H7 (cell line): ENCODE data around the gene LYRM2. TPM values are rescaled to one million over a fixed set of nuclear protein-coding genes. Genes with fewer than 3 reads are reported as not detected.

Experiments
- DNase-seq: peaks from one replicate; pipeline ENCODE4 v3.0.0; 2012
- H3K27me3 ChIP-seq: 2 replicates; pipeline ENCODE4 v1.6.0; 2011; ENCODE audit warnings: mild to moderate bottlenecking, low read length; ENCODE audit not compliant: control insufficient read depth, insufficient read depth
- H3K36me3 ChIP-seq: replicated peaks from 2 replicates; pipeline ENCODE4 v1.5.1; 2011; ENCODE audit warnings: low read length; ENCODE audit not compliant: control insufficient read depth, insufficient read depth
- H3K4me3 ChIP-seq: 2 replicates; pipeline ENCODE4 v1.5.1; 2011; ENCODE audit warnings: low read depth, mild to moderate bottlenecking, control low read depth, low read length, moderate library complexity; ENCODE audit not compliant: insufficient read depth
- total RNA-seq: library from RNA; depleted of rRNA; stranded (reverse); fragments of >200 nt; shearing (Covaris generic); gene quantifications from 2 replicates; pipeline ENCODE4 v1.2.3, GENCODE V29; 2014

The LYRM2 gene
- total RNA-seq, 1 experiment from 2014 or later, result 5.8 TPM

DNA sequence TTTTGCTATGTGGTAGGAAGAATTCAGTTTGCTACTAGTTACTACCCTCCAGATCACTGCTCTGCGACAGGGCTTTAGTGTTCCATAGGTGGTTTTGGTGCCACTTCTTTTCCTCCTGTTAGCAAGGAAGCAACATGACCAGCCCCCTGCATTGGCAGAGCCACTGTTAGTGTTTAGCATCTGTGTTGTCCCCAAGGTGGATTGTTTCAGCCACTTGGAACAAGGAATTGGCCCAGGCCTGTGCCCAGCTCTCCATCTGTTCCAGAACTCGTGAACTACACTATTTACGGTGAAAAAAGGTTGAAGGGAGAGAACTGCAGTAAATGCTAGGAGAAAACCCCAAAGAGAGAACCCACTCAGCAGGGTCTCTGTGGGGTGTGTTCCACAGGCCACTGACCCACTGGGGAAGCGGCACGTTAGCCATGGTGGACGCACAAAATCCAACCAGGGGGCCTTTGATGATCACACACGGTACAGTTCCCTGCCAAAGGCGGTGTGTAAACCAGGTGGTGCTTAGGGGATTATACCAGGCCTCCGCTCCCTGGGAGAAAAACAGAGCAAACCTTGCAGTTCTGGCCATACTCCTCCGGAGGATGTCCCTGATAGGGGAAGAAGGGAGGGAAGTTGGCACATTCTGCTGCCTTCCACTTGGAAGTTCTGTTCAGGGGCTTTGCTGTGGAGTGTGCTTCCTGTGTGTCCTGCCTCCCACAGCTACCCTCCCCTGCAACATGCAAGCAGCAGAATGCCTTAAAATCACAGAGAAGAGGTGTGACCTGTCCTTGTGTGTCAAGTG is 72.3 kb downstream of the LYRM2 start:
- Histone ChIP-seq H3K4me3 (no peak overlapping the region), H3K36me3 (no peaks in the 10 kb centered on the region), H3K27me3 (no peaks in the 10 kb centered on the region)
- no peak for DNase-seq

GRCh38 chr6:89564752-89565427 is 73.7 kb downstream of the LYRM2 start:
- Histone ChIP-seq H3K4me3 (no peak overlapping the region), H3K36me3 (no peaks in the 10 kb centered on the region), H3K27me3 (no peaks in the 10 kb centered on the region)
- no peak for DNase-seq

DNA sequence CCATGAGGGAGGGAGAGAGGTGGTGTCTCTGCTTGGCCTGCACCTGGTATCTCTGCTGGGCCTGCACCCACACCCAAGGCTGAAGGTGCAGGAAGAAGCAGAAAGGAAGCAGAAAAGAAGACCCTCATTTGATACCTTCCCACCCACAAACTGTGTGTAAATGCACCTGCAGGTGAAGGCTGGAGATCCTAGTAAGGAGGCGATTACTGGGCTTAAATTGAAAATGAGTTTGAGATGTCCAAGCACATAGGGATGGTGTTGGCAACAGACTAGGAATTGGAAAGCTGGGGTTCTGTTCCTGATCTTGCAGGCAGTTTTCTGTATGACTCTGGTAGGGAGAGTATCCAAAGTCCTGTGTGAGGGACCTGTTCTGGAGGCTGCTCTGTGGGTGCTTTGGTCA is 74.7 kb downstream of the LYRM2 start:
- no peaks in the 10 kb centered on the region for H3K27me3 ChIP-seq
- no peaks in the 10 kb centered on the region for H3K36me3 ChIP-seq
- no peak overlapping the region for H3K4me3 ChIP-seq
- no peak for DNase-seq

GRCh38 chr6:89562093-89562973 is 76.2 kb downstream of the LYRM2 start:
- Histone ChIP-seq H3K4me3 (no peak overlapping the region), H3K36me3 (no peaks in the 10 kb centered on the region), H3K27me3 (no peaks in the 10 kb centered on the region)
- no peak for DNase-seq

DNA sequence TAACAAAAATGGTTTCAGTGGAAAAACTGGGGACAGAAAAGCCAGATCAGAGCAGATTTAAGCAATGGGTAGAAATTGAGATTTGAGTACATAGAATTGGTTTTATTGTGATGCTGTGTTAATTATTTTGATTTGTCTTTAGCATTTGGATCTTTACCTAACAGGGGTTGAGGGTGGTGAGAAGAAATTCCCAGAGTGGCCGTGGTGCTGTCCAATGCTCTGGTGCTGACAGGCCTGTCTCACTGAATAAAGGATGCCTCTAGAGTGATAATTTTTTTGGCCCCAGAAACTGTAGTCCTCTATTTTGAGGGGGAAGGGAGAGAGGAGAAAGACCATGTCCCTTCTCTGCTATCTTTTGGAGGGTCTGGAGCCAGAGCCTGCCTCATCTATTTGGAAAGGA is 79.1 kb downstream of the LYRM2 start:
- H3K27me3 ChIP-seq, result no peaks in the 10 kb centered on the region
- no peak for DNase-seq
- no peaks in the 10 kb centered on the region for H3K36me3 ChIP-seq
- no peak overlapping the region for H3K4me3 ChIP-seq

GRCh38 chr6:89555806-89556205 is 82.7 kb downstream of the LYRM2 start:
- H3K36me3 ChIP-seq, result no peaks in the 10 kb centered on the region
- DNase-seq, result peak; percentile 48
- no peaks in the 10 kb centered on the region for H3K27me3 ChIP-seq
- H3K4me3 ChIP-seq, result no peak overlapping the region

DNA sequence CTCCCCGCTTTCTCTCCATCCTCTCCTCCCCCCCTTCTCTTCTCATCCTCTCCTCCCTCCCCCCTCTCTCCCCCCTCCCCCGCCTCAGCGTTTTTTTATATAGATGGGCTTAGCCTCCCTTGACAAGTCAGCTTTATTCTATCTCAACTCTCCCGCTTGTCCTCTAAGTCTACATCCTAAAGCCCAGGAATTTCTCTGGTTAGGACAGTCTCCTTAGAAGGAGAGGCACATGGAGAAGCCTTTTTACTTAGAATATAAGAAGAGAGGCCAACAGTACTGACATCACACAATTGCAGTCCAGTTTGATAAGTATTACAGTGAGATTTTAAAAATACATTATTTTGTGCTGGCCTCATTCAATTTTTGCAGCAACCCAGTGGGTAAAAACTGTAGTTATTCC is 83.5 kb downstream of the LYRM2 start:
- no peak overlapping the region for H3K4me3 ChIP-seq
- no peaks in the 10 kb centered on the region for H3K27me3 ChIP-seq
- peak; percentile 30 for DNase-seq
- no peaks in the 10 kb centered on the region for H3K36me3 ChIP-seq

DNA sequence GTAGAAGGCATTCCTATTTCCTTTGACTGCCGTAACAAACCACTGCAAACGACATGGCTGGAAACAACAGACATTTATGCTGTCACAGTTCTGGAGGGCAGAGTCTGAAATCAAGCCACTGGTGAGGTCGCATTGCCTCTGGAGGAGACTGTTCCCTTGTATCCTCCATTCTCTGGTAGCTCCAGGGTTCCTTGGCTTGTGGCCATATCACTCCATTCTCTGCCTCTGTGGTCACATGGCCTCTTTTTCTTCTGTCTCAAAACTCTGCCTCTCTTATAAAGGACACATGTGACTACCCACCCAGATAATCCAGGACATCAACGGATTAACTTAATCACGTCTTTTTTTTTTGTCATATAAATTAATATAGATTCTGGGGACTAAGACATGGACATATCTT is 84.4 kb downstream of the LYRM2 start:
- Histone ChIP-seq H3K36me3 (no peaks in the 10 kb centered on the region), H3K4me3 (no peak overlapping the region), H3K27me3 (no peaks in the 10 kb centered on the region)
- DNase-seq, result no peak

GRCh38 chr6:89553431-89553830 is 85.1 kb downstream of the LYRM2 start:
- no peaks in the 10 kb centered on the region for H3K36me3 ChIP-seq
- no peak overlapping the region for H3K4me3 ChIP-seq
- no peaks in the 10 kb centered on the region for H3K27me3 ChIP-seq
- DNase-seq, result no peak

DNA sequence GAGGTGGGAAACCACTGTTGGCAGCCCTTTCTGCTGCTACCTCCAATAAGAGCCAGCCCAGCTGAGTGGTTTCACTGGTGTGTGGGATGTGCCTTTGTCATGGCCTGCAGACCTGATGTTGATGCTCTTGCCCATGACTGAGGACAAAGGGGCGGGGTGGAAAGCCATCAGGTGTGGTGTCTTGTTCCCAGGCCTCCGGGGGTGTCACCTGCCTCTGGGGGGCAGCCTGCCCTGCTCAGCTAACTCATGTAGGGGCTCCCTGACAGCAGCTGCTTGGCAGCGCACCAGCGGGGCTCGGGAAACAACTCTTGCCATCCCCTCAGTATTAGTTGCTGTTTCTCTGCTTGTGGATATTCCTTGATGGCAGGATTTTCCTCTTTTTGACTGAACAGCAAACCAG is 91.3 kb downstream of the LYRM2 start:
- no peaks in the 10 kb centered on the region for H3K36me3 ChIP-seq
- no peaks in the 10 kb centered on the region for H3K27me3 ChIP-seq
- no peak overlapping the region for H3K4me3 ChIP-seq
- DNase-seq, result peak; percentile 28

DNA sequence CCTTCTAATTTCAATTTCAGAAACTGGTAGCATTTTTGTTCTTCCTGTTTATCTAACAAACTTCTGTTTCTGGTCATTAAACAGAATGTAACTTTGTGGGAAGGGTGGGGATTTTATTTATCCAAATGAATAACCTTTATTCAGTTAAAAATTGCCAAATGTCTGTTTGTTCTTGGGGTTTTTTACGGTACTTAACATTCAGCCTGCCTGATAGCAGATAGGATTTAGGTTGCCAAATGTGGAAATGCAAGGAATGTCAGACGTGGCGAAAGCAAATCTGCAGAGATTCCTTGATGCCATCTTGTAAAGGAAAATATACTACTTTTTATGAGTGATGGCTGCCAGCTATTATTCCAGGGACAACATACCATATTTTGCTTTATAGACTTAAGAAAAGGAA is 95.7 kb downstream of the LYRM2 start:
- Histone ChIP-seq H3K4me3 (no peak overlapping the region), H3K36me3 (no peaks in the 10 kb centered on the region)

GRCh38 chr6:89542081-89542857 is 96.3 kb downstream of the LYRM2 start:
- no peak overlapping the region for H3K4me3 ChIP-seq
- no peaks in the 10 kb centered on the region for H3K27me3 ChIP-seq
- no peak for DNase-seq
- no peaks in the 10 kb centered on the region for H3K36me3 ChIP-seq

More for the DNA sequence above, 95.7 kb downstream of the LYRM2 start:
- no peak for DNase-seq
- no peaks in the 10 kb centered on the region for H3K27me3 ChIP-seq

DNA sequence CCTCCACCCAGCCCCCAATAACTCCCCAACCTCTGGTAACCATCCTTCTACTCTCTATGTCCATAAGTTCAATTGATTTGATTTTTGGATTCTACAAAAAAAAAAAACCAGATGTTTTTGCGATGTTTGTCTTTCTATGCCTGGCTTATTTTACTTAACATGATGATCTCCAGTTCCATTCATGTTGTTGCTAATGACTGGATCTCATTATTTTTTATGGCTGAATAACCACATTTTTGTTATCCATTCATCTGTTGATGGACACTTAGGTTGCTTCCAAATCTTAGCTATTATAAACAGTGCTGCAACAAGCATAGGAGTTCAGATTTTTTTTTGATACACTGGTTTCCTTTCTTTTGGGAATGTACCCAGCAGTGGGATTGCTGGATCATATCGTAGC is 98.8 kb downstream of the LYRM2 start:
- DNase-seq, result no peak
- Histone ChIP-seq H3K4me3 (no peak overlapping the region), H3K27me3 (no peaks in the 10 kb centered on the region), H3K36me3 (no peaks in the 10 kb centered on the region)

DNA sequence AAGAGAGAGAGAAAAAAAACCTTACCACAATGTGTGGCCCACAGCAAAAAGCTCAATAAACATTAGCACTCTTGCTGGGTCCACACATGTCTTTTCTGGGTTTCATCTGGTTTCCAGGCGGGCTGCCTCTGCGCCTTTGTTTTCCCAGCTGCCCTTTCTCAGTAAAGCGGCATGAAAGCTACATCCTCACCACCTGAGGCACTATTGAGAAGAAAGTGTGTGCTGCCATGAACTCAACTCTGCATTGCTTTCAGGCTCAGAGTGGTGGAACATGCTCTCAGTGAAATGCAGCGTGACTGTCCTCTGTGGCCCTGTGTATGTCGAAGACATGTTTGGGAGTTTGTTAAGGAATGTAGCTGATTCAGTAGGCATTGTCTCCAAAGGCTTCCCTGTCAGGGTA is 102.3 kb downstream of the LYRM2 start:
- Histone ChIP-seq H3K36me3 (no peaks in the 10 kb centered on the region), H3K27me3 (no peaks in the 10 kb centered on the region), H3K4me3 (no peak overlapping the region)
- DNase-seq, result peak; percentile 58
